ENCODE results near the gene CALM3.

CALM3 gene

GRCh38 chr19:46600384-46601317 is 479 bp upstream of the CALM3 start:
- peak; percentile 93 to 99 (median 96) for DNase-seq

GRCh38 chr19:46602392-46603194 is 1.5 kb downstream of the CALM3 start:
- DNase-seq = peak in 3 of 5 experiments; percentile 13 to 62 (median 53)

GRCh38 chr19:46603195-46603637 is 2.1 kb downstream of the CALM3 start:
- no peak for DNase-seq

- DNase-seq = no peak
These were observed 2.7 kb downstream of the CALM3 start for GRCh38 chr19:46603752-46604231.

GRCh38 chr19:46604781-46605355 is 3.7 kb downstream of the CALM3 start:
- no peak for DNase-seq

GRCh38 chr19:46605356-46605821 is 4.3 kb downstream of the CALM3 start:
- DNase-seq = no peak

- no peak for DNase-seq
These were observed 4.9 kb downstream of the CALM3 start for GRCh38 chr19:46606019-46606418.

GRCh38 chr19:46606681-46607447 is 5.7 kb downstream of the CALM3 start:
- DNase-seq = no peak

- DNase-seq = no peak
These were observed 6.3 kb downstream of the CALM3 start for GRCh38 chr19:46607448-46607841.

- DNase-seq = no peak
These were observed 7.0 kb downstream of the CALM3 start for GRCh38 chr19:46608178-46608577.

- no peak for DNase-seq
These were observed 7.6 kb downstream of the CALM3 start for GRCh38 chr19:46608581-46609345.

GRCh38 chr19:46609511-46610412 is 8.6 kb downstream of the CALM3 start:
- no peak for DNase-seq

- no peak for DNase-seq
These were observed 9.3 kb downstream of the CALM3 start for GRCh38 chr19:46610413-46610775.

- DNase-seq = peak in 1 of 5 experiments; percentile 61
These were observed 10.0 kb downstream of the CALM3 start for GRCh38 chr19:46610851-46611770.

GRCh38 chr19:46611776-46612175 is 10.6 kb downstream of the CALM3 start:
- no peak for DNase-seq

GRCh38 chr19:46613525-46613924 is 12.4 kb downstream of the CALM3 start:
- DNase-seq = no peak

- DNase-seq = peak; percentile 49 to 82 (median 72)
These were observed 13.1 kb downstream of the CALM3 start for GRCh38 chr19:46614114-46614722.

GRCh38 chr19:46615966-46616365 is 14.8 kb downstream of the CALM3 start:
- DNase-seq = no peak
